GM23338 (cell line): ENCODE data around the gene ZNF287. TPM values are rescaled to one million over a fixed set of nuclear protein-coding genes. Genes with fewer than 3 reads are reported as not detected.

ENCODE experiments used
- ATAC-seq: fragments of 200-7000 bp; cut with Tn5 transposase; 3 replicates; pipeline ENCODE4 v1.9.1; 2020
- DNase-seq: peaks from one replicate; pipeline ENCODE4 v3.0.0-alpha.2; 2015; ENCODE audit warnings: low spot score
- H2AFZ ChIP-seq: fragments of 200-600 bp; sonication (generic); 2 replicates; pipeline ENCODE4 v1.8.0; 2016; ENCODE audit warnings: antibody characterized with exemption, mild to moderate bottlenecking, moderate library complexity
- H3F3A ChIP-seq: fragments of 200-600 bp; sonication (generic); replicated peaks from 2 replicates; pipeline ENCODE4 v1.8.0; 2017; ENCODE audit warnings: antibody characterized with exemption, mixed run types, low read depth
- H3K27ac ChIP-seq: fragments of 200-600 bp; sonication (generic); 2 replicates; pipeline ENCODE4 v1.6.1; 2016; ENCODE audit warnings: low read depth
- H3K27me3 ChIP-seq: fragments of 200-600 bp; sonication (generic); 2 replicates; pipeline ENCODE4 v1.8.0; 2016; ENCODE audit warnings: mild to moderate bottlenecking, mixed run types, moderate library complexity; ENCODE audit not compliant: insufficient read depth
- H3K36me3 ChIP-seq: fragments of 200-600 bp; sonication (generic); 2 replicates; pipeline ENCODE4 v1.8.0; 2016; ENCODE audit warnings: mild to moderate bottlenecking; ENCODE audit not compliant: insufficient read depth
- H3K4me1 ChIP-seq: fragments of 200-600 bp; sonication (generic); 2 replicates; pipeline ENCODE4 v1.8.0; 2016; ENCODE audit warnings: mild to moderate bottlenecking, moderate library complexity; ENCODE audit not compliant: insufficient read depth
- H3K4me2 ChIP-seq: fragments of 200-600 bp; sonication (generic); 2 replicates; pipeline ENCODE4 v1.7.1; 2017; ENCODE audit warnings: mixed run types
- H3K4me3 ChIP-seq: fragments of 200-600 bp; sonication (generic); 2 replicates; pipeline ENCODE4 v1.6.1; 2016; ENCODE audit warnings: mixed run types
- H3K79me2 ChIP-seq: fragments of 200-600 bp; sonication (generic); replicated peaks from 2 replicates; pipeline ENCODE4 v1.8.0; 2017; ENCODE audit warnings: mild to moderate bottlenecking; ENCODE audit not compliant: insufficient read depth
- H3K9me2 ChIP-seq: fragments of 200-600 bp; sonication (generic); 2 replicates; pipeline ENCODE4 v1.8.0; 2017; ENCODE audit not compliant: insufficient read depth
- H4K20me1 ChIP-seq: fragments of 200-600 bp; sonication (generic); replicated peaks from 2 replicates; pipeline ENCODE4 v1.8.0; 2017; ENCODE audit warnings: mild to moderate bottlenecking; ENCODE audit not compliant: insufficient read depth
- H3K27ac Mint-ChIP-seq: 2 replicates; pipeline ENCODE4 v1.8.0; 2020; ENCODE audit warnings: inconsistent platforms, mild to moderate bottlenecking, moderate library complexity, mixed read lengths
- H3K27me3 Mint-ChIP-seq: 3 replicates; pipeline ENCODE4 v1.8.0; 2022; ENCODE audit warnings: low read depth, mild to moderate bottlenecking, moderate library complexity, mixed read lengths, inconsistent platforms; ENCODE audit not compliant: insufficient read depth, poor library complexity
- H3K36me3 Mint-ChIP-seq: 3 replicates; pipeline ENCODE4 v1.8.0; 2021; ENCODE audit warnings: low read depth, mild to moderate bottlenecking, inconsistent platforms, moderate library complexity, mixed read lengths
- H3K4me1 Mint-ChIP-seq: 3 replicates; pipeline ENCODE4 v1.8.0; 2020; ENCODE audit warnings: mild to moderate bottlenecking, inconsistent platforms, mixed read lengths
- H3K4me3 Mint-ChIP-seq: 3 replicates; pipeline ENCODE4 v1.8.0; 2021; ENCODE audit warnings: moderate library complexity, mild to moderate bottlenecking, inconsistent platforms, mixed read lengths
- H3K9me3 Mint-ChIP-seq: 3 replicates; pipeline ENCODE4 v1.8.0; 2020; ENCODE audit warnings: moderate library complexity, mild to moderate bottlenecking, inconsistent platforms, mixed read lengths
- EZH2 ChIP-seq: fragments of 200-600 bp; sonication (generic); IDR thresholded peaks from one replicate; pipeline ENCODE4 v1.8.0; 2017; ENCODE audit warnings: antibody characterized with exemption, mild to moderate bottlenecking, low read depth; ENCODE audit not compliant: unreplicated experiment
- POLR2AphosphoS5 ChIP-seq: IDR thresholded peaks from 2 replicates; pipeline ENCODE4 v1.6.1; 2016; ENCODE audit warnings: antibody characterized with exemption, low read depth
- REST ChIP-seq: IDR thresholded peaks from one replicate; pipeline ENCODE4 v1.6.1; 2018; ENCODE audit warnings: antibody characterized with exemption; ENCODE audit not compliant: unreplicated experiment
- ZNF114 ChIP-seq: fragments of 250-450 bp; sonication (Bioruptor Pico); IDR thresholded peaks from 2 replicates; pipeline ENCODE4 v1.5.0; 2020; ENCODE audit warnings: mild to moderate bottlenecking, moderate library complexity
- polyA plus RNA-seq: library from polyadenylated mRNA; unstranded; fragments of >200 nt; fragmentation: Nextera tagmentation; extraction: Ambion mirVana; gene quantifications from 2 replicates; pipeline ENCODE4 v1.2.1, GENCODE V29; 2016
- total RNA-seq: library from RNA; depleted of rRNA; stranded (reverse); fragments of >200 nt; shearing (Covaris generic); gene quantifications from 2 replicates; pipeline ENCODE4 v1.2.3, GENCODE V29; 2014
- TF ChIP-seq, protein P1 (sequence below), 2 experiments: fragments of 200-600 bp in 1 of 2; sonication (generic) in 1 of 2; conservative IDR thresholded peaks; 2 replicates each; pipeline versions ENCODE4 v1.5.1 to v1.6.1; 2016 to 2017; ENCODE audit warnings: antibody characterized with exemption in 2 of 2, low read depth in 2 of 2, mild to moderate bottlenecking in 2 of 2, moderate library complexity in 1 of 2

The ZNF287 gene
- total and polyA plus RNA-seq, 2 experiments from 2014 or later: 5.1 to 8.0 TPM

DNA sequence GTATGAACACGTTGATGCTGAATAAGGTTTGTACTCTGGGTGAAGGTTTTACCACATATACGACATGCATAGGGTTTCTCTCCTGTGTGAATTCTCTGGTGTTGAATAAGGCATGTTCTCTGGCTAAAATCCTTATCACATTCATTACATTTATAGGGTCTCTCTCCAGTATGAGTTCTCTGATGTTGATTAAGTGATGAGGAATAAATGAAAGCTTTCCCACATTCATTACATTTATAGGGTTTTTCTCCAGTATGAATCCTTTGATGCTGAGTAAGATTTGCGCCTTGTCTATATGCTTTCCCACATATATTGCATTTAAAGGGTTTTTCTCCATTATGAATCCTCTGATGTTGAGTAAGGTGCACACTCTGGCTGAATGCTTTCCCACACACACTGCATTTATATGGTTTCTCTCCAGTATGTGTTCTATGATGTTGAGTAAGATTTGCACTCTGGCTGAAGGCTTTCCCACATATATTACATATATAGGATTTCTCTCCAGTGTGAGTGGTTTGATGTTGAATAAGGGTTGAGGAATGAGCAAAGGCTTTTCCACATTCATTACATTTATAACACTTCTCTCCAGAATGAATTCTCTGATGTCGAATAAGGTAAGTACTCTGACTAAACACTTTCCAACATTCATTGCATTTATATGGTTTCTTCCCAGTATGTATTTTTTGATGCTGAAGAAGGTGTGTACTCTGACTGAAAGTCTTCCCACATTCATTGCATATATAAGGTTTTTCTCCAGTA is 16.9 kb downstream of the ZNF287 start:
- H4K20me1 ChIP-seq: no peaks in the 10 kb centered on the region
- H3K36me3 Mint-ChIP-seq: peaks cover 72% of the 10 kb centered on the region
- no peak overlapping the region for H3K4me3 ChIP-seq
- DNase-seq: no peak
- H3K9me3 Mint-ChIP-seq: peaks cover 89% of the 10 kb centered on the region
- no peaks in the 10 kb centered on the region for H3K4me1 ChIP-seq
- H2AFZ ChIP-seq: no peak overlapping the region
- H3K4me3 Mint-ChIP-seq: no peak overlapping the region
- H3K9me2 ChIP-seq: no peaks in the 10 kb centered on the region
- H3K4me2 ChIP-seq: no peak overlapping the region
- peaks cover 42% of the 10 kb centered on the region for H3K36me3 ChIP-seq
- no peaks in the 10 kb centered on the region for H3K79me2 ChIP-seq
- ATAC-seq: no peak
- H3F3A ChIP-seq: no peaks in the 10 kb centered on the region
- no peak overlapping the region for H3K27ac ChIP-seq
- H3K27me3 ChIP-seq: no peaks in the 10 kb centered on the region
- H3K27ac Mint-ChIP-seq: no peak overlapping the region
- no peak for TF ChIP-seq EZH2
- TF ChIP-seq, protein P1, sequence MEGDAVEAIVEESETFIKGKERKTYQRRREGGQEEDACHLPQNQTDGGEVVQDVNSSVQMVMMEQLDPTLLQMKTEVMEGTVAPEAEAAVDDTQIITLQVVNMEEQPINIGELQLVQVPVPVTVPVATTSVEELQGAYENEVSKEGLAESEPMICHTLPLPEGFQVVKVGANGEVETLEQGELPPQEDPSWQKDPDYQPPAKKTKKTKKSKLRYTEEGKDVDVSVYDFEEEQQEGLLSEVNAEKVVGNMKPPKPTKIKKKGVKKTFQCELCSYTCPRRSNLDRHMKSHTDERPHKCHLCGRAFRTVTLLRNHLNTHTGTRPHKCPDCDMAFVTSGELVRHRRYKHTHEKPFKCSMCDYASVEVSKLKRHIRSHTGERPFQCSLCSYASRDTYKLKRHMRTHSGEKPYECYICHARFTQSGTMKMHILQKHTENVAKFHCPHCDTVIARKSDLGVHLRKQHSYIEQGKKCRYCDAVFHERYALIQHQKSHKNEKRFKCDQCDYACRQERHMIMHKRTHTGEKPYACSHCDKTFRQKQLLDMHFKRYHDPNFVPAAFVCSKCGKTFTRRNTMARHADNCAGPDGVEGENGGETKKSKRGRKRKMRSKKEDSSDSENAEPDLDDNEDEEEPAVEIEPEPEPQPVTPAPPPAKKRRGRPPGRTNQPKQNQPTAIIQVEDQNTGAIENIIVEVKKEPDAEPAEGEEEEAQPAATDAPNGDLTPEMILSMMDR (conservative IDR thresholded peaks at IDR 0.05; ENCODE audit: low read depth in 2 of 2): no peak
- TF ChIP-seq POLR2AphosphoS5: no peak
- no peaks in the 10 kb centered on the region for H3K27me3 Mint-ChIP-seq
- H3K4me1 Mint-ChIP-seq: no peaks in the 10 kb centered on the region

GRCh38 chr17:16537130-16537458 is 31.9 kb downstream of the ZNF287 start:
- H3K4me1 Mint-ChIP-seq: peaks cover 4% of the 10 kb centered on the region; the same call in 1 of the 3 replicates
- peaks cover 2% of the 10 kb centered on the region for H3K27me3 Mint-ChIP-seq
- no peak overlapping the region for H3K4me2 ChIP-seq
- peak overlapping the region; percentile 91; the same call in 1 of the 2 replicates for H2AFZ ChIP-seq
- no peaks in the 10 kb centered on the region for H3K36me3 Mint-ChIP-seq
- no peaks in the 10 kb centered on the region for H3K27me3 ChIP-seq
- H3K27ac ChIP-seq: no peak overlapping the region
- H3K27ac Mint-ChIP-seq: no peak overlapping the region
- H3K4me3 ChIP-seq: no peak overlapping the region
- no peaks in the 10 kb centered on the region for H3K36me3 ChIP-seq
- peaks cover 6% of the 10 kb centered on the region; the same call in 1 of the 3 replicates for H3K9me3 Mint-ChIP-seq
- no peaks in the 10 kb centered on the region for H3F3A ChIP-seq
- no peaks in the 10 kb centered on the region for H4K20me1 ChIP-seq
- ATAC-seq (no peak), DNase-seq (no peak)
- no peaks in the 10 kb centered on the region for H3K79me2 ChIP-seq
- H3K9me2 ChIP-seq: peaks cover 3% of the 10 kb centered on the region; the same call in 1 of the 2 replicates
- H3K4me1 ChIP-seq: peaks cover 9% of the 10 kb centered on the region
- peak overlapping the region; percentile 93; the same call in 2 of the 3 replicates for H3K4me3 Mint-ChIP-seq
- TF ChIP-seq EZH2 (no peak), REST (no peak), ZNF114 (no peak)
- TF ChIP-seq, protein P1 (conservative IDR thresholded peaks at IDR 0.05; ENCODE audit: low read depth in 2 of 2): 0 out of 4 replicates have a peak, but pooled peaks of 1 of the 2 experiments have one; percentile 3
